C4-2B (cell line): Measurements from ENCODE around the gene GRIA4.

ENCODE experiments used
- CTCF ChIP-seq: fragments of 450-650 bp; conservative IDR thresholded peaks from 2 replicates; pipeline ENCODE4 v1.5.1; 2017; ENCODE audit warnings: mild to moderate bottlenecking
- ZFX ChIP-seq: fragments of 450-650 bp; IDR thresholded peaks from 2 replicates; pipeline ENCODE4 v1.6.1; 2017

- TF ChIP-seq CTCF = no peak
- no peak for TF ChIP-seq ZFX
Measured at GRCh38 chr11:105910095-105910715, 300.3 kb downstream of the GRIA4 start.
